GM18909 (cell line): Measurements from ENCODE around the gene DYRK3.
"Not testable (repeated sequence)": the region's sequence is repeated elsewhere in the genome, so short reads cannot be mapped to it uniquely, and the experiment has no call there.

ENCODE experiments used
- ATAC-seq: cut with Tn5 transposase; IDR thresholded peaks from one replicate; pipeline ENCODE4 v1.9.1; 2021; ENCODE audit warnings: mild to moderate bottlenecking; ENCODE audit not compliant: unreplicated experiment, poor library complexity

Gene DYRK3

GRCh38 chr1:206626396-206626795, 8.9 kb upstream of the DYRK3 start:
- ATAC-seq: not testable (repeated sequence)

- ATAC-seq: no peak
These were observed 6.4 kb upstream of the DYRK3 start for GRCh38 chr1:206628916-206629315.

- no peak for ATAC-seq
These were observed 4.2 kb upstream of the DYRK3 start for GRCh38 chr1:206631085-206631509.

- no peak for ATAC-seq
These were observed 1.6 kb upstream of the DYRK3 start for GRCh38 chr1:206633708-206634121.

GRCh38 chr1:206634365-206635079, 814 bp upstream of the DYRK3 start:
- no peak for ATAC-seq

GRCh38 chr1:206635978-206636345, 626 bp downstream of the DYRK3 start:
- no peak for ATAC-seq

GRCh38 chr1:206636671-206637070, 1.3 kb downstream of the DYRK3 start:
- no peak for ATAC-seq

GRCh38 chr1:206637605-206638004, 2.3 kb downstream of the DYRK3 start:
- no peak for ATAC-seq

- ATAC-seq: not testable (repeated sequence)
These were observed 6.7 kb downstream of the DYRK3 start for GRCh38 chr1:206642074-206642473.

GRCh38 chr1:206643118-206643698, 7.9 kb downstream of the DYRK3 start:
- no peak for ATAC-seq

GRCh38 chr1:206646504-206646903, 11.2 kb downstream of the DYRK3 start:
- ATAC-seq: no peak

GRCh38 chr1:206647224-206647623, 11.9 kb downstream of the DYRK3 start:
- no peak for ATAC-seq

GRCh38 chr1:206649261-206649921, 14.1 kb downstream of the DYRK3 start:
- ATAC-seq: no peak

GRCh38 chr1:206651014-206651413, 15.7 kb downstream of the DYRK3 start:
- ATAC-seq: no peak

- no peak for ATAC-seq
These were observed 16.9 kb downstream of the DYRK3 start for GRCh38 chr1:206651958-206652890.

GRCh38 chr1:206653715-206654459, 18.6 kb downstream of the DYRK3 start:
- no peak for ATAC-seq

GRCh38 chr1:206654828-206655227, 19.5 kb downstream of the DYRK3 start:
- ATAC-seq: no peak

GRCh38 chr1:206655471-206655882, 20.1 kb downstream of the DYRK3 start:
- ATAC-seq: no peak

GRCh38 chr1:206656936-206657335, 21.6 kb downstream of the DYRK3 start:
- ATAC-seq: no peak

GRCh38 chr1:206657751-206658150, 22.4 kb downstream of the DYRK3 start:
- no peak for ATAC-seq
